ENCODE measurements around the gene ADAM10. TPM values are rescaled to one million over a fixed set of nuclear protein-coding genes. Genes with fewer than 3 reads are reported as not detected.

The ADAM10 gene
- total RNA-seq, 4 donors from 2014 or later, result 20.1 to 42.5 (median 33.4) TPM

DNA sequence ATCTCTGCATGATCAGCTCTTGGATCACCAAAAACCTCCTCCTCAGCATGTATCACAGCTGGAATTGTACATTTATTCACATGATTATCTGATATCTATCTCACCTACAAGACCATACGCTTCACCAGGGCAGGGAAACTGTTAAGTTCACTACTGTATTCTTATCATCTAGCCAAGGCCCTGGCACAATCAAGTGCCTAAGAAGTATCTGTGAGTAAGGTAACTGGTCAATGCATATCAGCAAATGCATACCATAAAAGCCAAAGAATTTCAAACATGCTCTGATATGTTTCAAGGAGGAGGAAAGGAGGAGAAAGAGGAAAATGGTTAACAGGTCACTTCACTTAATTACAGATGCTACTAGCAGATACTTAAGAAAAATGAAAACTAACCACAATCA is 159.3 kb downstream of the ADAM10 start:
- Histone ChIP-seq H3K4me1 (no peaks in the 10 kb centered on the region), H3K9me3 (no peaks in the 10 kb centered on the region), H3K27ac (no peak overlapping the region), H3K36me3 (no peaks in the 10 kb centered on the region), H3K4me3 (no peak overlapping the region), H3K27me3 (no peaks in the 10 kb centered on the region)
- ATAC-seq (no peak), DNase-seq (no peak)
- in situ Hi-C loops (cut with MboI; ENCODE audit: low sequenced_read_pairs in 4 of 4), result no loop called here
- no peak for TF ChIP-seq POLR2A (IDR thresholded peaks at IDR 0.05)
- TF ChIP-seq, protein P1, sequence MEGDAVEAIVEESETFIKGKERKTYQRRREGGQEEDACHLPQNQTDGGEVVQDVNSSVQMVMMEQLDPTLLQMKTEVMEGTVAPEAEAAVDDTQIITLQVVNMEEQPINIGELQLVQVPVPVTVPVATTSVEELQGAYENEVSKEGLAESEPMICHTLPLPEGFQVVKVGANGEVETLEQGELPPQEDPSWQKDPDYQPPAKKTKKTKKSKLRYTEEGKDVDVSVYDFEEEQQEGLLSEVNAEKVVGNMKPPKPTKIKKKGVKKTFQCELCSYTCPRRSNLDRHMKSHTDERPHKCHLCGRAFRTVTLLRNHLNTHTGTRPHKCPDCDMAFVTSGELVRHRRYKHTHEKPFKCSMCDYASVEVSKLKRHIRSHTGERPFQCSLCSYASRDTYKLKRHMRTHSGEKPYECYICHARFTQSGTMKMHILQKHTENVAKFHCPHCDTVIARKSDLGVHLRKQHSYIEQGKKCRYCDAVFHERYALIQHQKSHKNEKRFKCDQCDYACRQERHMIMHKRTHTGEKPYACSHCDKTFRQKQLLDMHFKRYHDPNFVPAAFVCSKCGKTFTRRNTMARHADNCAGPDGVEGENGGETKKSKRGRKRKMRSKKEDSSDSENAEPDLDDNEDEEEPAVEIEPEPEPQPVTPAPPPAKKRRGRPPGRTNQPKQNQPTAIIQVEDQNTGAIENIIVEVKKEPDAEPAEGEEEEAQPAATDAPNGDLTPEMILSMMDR (IDR thresholded peaks at IDR 0.05 in 4 of 5, conservative IDR thresholded peaks at IDR 0.05 in 1 of 5), result no peak
- intact Hi-C loops (cut with DNase I; ENCODE audit: low total_unique reads), result no loop called here

DNA sequence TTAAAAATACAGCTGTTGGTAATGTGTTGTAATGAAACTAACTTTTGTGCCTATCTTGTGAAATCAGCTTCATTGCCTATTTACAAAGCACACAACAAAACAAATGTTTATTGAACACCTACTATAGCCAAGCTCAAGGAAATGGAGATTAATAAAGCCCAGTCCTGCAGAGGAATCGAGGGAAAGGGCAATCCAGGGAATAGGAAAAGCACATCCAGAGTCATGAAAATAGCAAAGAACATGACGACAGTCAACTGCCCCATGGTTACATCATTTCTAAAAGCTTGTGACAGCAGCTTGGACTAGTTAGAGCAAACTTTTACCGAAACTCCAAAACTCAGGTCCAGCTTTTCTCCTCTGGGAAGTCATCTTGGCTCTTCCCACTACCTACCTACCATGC is 160.5 kb downstream of the ADAM10 start:
- Histone ChIP-seq H3K27me3 (no peaks in the 10 kb centered on the region), H3K4me1 (no peaks in the 10 kb centered on the region), H3K9me3 (no peaks in the 10 kb centered on the region), H3K36me3 (no peaks in the 10 kb centered on the region), H3K4me3 (no peak overlapping the region), H3K27ac (no peak overlapping the region)
- in situ Hi-C loops (cut with MboI; ENCODE audit: low sequenced_read_pairs in 4 of 4), result no loop called here
- no peak for TF ChIP-seq POLR2A (IDR thresholded peaks at IDR 0.05)
- TF ChIP-seq, protein P1 (IDR thresholded peaks at IDR 0.05 in 4 of 5, conservative IDR thresholded peaks at IDR 0.05 in 1 of 5), result no peak
- no peak for DNase-seq
- intact Hi-C loops (cut with DNase I; ENCODE audit: low total_unique reads), result no loop called here
- no peak for ATAC-seq

DNA sequence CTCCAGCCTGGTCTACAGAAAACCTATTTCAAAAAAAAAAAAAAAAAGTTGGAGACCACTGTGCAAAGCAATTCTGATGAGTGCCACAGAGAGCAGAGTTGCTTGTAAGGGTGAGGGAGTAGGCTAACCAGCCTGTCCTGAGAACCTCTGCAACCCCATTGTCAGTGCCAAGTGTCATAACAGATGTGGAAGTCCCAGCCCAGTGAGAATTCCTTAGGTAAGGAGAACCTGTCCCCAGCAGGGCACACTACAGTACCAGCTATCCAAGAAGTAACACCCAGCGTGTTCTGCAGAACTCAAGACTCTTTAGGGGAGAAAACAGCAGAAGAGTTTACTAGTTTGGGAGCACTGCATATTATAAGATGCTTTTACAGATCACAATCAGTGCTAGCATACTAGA is 161.4 kb downstream of the ADAM10 start:
- in situ Hi-C loops (cut with MboI; ENCODE audit: low sequenced_read_pairs in 4 of 4) (no loop called here), intact Hi-C loops (cut with DNase I; ENCODE audit: low total_unique reads) (no loop called here)
- Histone ChIP-seq H3K27ac (no peak overlapping the region), H3K4me3 (no peak overlapping the region), H3K4me1 (no peaks in the 10 kb centered on the region), H3K36me3 (no peaks in the 10 kb centered on the region), H3K27me3 (peaks cover 0 to 4% (median 0%) of the 10 kb centered on the region in 3 donors), H3K9me3 (no peaks in the 10 kb centered on the region)
- peak in 1 of 2 donors; percentile 36 for ATAC-seq
- no peak for DNase-seq
- TF ChIP-seq, protein P1 (IDR thresholded peaks at IDR 0.05 in 4 of 5, conservative IDR thresholded peaks at IDR 0.05 in 1 of 5), result no peak
- no peak for TF ChIP-seq POLR2A (IDR thresholded peaks at IDR 0.05)

DNA sequence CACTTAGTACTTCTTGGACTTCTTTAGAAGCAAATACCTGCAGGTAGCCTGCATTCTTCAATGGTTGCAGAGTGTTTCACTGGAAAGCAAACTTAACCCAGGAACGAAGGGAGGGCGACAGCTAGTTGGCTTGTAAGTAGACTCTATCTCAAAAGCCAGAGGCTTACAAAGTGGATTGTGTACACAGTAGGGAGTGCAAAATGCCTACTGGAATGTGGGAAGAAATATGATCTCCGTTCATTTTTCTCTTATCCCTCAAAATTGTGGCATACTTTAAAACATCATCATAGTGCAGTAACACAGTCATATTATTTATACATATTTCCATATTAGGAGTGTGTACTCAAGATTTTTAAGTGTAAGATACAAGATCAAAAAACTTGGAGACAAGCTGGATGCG is 162.0 kb downstream of the ADAM10 start:
- in situ Hi-C loops (cut with MboI; ENCODE audit: low sequenced_read_pairs in 4 of 4), result no loop called here

More for the DNA sequence above, 162.0 kb downstream of the ADAM10 start:
- Histone ChIP-seq H3K4me1 (no peaks in the 10 kb centered on the region), H3K27ac (no peak overlapping the region), H3K4me3 (no peak overlapping the region), H3K27me3 (peaks cover 0 to 4% (median 0%) of the 10 kb centered on the region in 3 donors), H3K36me3 (no peaks in the 10 kb centered on the region), H3K9me3 (no peaks in the 10 kb centered on the region)
- TF ChIP-seq, protein P1 (IDR thresholded peaks at IDR 0.05 in 4 of 5, conservative IDR thresholded peaks at IDR 0.05 in 1 of 5), result no peak
- no peak for TF ChIP-seq POLR2A (IDR thresholded peaks at IDR 0.05)
- ATAC-seq, result no peak
- no peak for DNase-seq
- intact Hi-C loops (cut with DNase I; ENCODE audit: low total_unique reads), result no loop called here
